ENCODE results near the gene ZNF76.

The ZNF76 gene

DNA sequence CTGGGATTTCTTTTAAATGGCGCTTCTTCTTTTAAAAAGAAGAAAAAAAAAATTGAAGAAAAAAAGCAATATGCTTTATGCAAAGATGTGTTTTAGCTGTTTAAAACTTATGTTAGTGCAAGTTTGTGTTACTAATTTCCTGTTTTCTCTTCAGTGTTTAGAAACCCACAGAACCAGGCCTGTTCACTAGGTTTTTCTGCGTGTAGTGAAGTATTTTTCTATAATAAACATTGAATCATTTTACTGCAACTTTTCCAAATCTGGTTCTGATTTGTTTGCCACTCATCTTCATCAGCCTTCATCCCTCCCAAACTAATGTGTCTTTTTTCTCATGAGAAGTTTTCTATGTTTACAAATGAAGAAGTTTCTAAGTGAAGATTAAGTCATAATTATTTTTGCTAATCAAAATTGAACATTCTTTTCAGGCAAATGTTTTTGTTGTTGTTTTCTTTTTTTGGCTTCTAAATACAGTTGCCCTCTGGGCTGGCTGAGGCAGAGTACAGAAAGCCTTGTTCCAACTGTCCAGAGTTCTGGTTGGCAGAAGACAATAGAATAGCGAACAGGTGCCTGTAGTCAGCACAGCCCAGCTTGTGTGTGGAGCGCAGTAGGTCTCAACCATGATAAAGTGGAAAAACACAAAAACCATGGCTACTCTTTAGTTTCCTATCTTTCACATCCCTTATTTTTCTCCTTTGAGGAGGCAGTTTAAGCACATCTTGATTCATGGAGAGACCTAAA, 14.5 kb downstream of the ZNF76 start:
- no peak for DNase-seq

DNA sequence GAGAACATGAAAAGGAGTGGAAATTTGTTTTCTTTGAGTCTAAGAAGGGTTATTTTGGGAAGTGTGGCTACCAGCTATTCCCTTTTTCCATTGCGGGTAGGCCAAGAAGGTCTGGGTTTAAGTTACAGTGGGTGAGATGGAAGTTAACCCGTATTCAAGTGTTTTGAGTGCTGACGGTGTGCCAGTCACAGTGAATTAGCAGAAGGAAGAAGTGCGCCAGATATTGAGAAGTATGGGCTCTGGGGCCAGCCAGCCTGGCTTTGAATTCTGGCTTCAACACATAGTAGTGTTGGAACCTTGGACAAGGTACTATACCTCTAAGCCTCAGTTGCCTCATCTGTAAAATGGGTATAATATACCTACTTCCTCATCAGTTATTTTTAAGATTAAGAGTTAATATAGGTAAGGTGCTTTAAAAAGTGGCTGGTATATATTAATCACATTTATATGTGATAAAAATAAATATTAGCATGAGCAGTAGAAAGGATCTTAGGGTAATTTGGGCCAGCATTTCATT, 16.3 kb downstream of the ZNF76 start:
- no peak for DNase-seq

DNA sequence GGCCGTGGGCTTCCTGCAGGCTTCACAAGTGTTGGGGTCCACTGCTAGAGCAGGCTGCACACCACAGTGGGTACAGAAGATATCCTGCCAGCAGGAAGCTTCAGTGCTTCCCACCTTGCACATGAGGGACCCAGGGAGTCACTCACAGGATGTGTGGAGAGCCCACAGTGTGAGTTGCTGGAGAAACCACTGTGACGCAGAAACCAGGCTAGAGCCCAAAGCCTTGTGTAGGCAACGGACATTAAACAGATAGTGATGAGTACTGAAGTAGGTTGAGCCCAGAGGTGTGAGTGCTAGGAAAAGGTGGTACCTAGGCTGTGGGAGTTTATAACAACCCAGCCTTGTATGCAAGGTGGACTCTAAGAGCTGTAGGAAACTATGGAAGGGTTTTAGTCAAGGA, 19.2 kb downstream of the ZNF76 start:
- no peak for DNase-seq

DNA sequence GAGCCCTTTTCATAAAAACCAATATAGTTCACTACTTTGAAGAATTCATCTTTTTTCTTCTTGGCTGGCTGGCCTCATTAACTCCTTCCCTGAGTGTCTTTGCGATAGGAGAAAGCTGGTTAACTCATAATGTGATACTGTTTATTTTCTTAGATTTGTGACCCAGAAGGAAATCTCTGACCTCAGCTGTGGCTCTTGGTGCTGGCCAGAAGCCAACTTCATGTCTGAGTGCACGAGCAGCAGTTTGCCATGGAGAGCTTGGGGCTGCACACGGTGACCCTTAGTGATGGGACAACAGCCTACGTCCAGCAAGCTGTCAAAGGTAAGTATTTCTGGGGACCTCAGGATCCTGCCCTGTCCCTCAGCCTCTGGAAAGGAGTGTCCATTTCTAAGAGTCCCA, 21.4 kb downstream of the ZNF76 start:
- DNase-seq, result no peak

- DNase-seq, result no peak
Measured at GRCh38 chr6:35282472-35282871, 22.9 kb downstream of the ZNF76 start.

- DNase-seq, result no peak
Measured at GRCh38 chr6:35283361-35283760, 23.8 kb downstream of the ZNF76 start.

GRCh38 chr6:35287671-35288396, 28.3 kb downstream of the ZNF76 start:
- DNase-seq, result no peak

DNA sequence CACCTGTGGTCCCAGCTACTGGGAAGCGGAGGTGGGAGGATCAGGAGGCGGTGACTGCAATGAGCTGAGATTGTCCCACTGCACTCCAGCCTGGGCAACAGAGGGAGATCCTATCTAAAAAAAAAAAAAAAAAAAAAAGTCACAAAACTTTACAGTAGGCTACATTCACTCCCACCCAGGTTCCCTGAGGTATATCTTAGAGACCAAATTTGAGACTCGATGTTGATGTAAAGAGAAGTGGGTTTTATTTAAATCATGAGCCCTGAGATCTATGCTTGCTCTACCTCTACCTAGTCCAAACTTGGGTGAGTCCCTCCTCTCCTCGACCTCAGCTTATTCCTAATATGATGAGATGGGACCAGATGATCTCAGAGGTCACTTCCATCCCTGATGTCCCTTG, 29.3 kb downstream of the ZNF76 start:
- DNase-seq, result no peak

GRCh38 chr6:35291491-35291890, 32.0 kb downstream of the ZNF76 start:
- no peak for DNase-seq

- no peak for DNase-seq
Measured at GRCh38 chr6:35292494-35292893, 33.0 kb downstream of the ZNF76 start.

GRCh38 chr6:35293681-35294080, 34.1 kb downstream of the ZNF76 start:
- DNase-seq, result no peak

GRCh38 chr6:35294308-35294945, 34.9 kb downstream of the ZNF76 start:
- DNase-seq, result peak; percentile 52

GRCh38 chr6:35295036-35295435, 35.5 kb downstream of the ZNF76 start:
- no peak for DNase-seq

DNA sequence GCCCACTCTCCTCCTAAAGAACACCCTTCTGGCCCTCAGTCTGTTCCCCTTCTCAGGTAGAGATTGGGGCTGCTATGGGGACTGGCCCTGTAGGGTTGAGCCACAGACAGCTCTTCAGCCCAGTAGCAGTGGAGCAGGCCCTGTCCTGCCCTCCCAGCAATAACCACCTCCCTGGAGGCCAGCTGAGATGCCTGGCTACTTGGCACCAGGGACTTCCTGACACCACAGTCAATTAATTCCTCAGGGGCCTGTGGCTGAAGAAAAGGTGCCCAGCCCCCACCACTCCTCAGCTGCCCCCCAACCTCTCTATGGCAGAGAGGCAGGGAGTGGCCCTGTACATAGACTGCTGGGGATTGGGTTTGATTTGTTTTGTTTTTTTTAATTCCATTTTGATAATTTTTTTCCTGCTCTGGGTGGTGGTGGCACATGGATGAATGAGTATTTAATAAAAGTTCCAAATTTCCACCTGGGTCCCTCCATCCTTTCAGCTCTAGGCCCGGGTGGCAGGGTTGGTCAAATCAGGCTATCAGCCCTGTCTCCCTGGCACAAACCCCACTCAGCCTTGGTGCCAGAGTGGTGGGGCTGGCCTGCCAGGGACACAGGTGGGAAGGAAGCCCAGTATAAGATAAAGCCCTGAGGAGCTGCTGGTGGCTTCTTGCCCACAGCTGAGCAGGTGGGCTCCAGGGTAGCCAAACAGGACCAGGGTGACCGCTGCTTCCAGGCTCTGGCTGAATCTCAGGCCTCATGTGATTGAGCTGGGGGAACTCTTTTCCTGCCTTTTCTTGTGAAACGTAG, 36.2 kb downstream of the ZNF76 start:
- DNase-seq, result no peak

DNA sequence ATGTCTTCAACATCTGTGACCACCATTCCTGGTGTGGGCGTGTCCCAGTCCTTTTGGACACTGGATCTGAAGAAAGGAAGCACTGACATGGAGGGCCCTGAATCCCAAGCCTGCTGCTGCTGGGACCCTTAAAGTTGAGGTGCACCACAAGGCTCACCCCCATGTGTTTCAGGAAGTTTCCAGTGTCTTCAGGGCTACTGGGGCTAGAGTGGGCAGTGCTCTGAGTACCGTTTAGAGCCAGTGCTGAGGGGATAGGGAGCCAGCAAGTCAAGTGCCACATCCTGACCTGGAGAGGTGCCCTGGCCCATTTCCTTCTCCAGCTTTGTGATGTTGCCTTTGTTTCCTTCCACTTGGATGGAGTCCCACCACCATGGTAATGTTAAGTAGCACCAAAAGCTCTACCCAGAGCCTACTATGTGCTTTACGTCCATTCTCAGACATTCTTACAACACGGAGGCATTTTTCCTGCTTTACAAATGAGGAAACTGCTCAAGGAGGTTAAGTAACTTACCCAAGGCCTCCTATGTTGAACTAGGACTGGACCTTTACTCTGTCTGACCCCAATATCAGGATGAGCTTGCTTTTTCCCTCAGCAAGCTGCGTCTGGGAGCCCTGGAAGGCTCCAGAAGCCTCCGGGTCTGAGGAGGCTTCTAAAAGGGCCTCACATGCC, 37.5 kb downstream of the ZNF76 start:
- DNase-seq, result no peak

DNA sequence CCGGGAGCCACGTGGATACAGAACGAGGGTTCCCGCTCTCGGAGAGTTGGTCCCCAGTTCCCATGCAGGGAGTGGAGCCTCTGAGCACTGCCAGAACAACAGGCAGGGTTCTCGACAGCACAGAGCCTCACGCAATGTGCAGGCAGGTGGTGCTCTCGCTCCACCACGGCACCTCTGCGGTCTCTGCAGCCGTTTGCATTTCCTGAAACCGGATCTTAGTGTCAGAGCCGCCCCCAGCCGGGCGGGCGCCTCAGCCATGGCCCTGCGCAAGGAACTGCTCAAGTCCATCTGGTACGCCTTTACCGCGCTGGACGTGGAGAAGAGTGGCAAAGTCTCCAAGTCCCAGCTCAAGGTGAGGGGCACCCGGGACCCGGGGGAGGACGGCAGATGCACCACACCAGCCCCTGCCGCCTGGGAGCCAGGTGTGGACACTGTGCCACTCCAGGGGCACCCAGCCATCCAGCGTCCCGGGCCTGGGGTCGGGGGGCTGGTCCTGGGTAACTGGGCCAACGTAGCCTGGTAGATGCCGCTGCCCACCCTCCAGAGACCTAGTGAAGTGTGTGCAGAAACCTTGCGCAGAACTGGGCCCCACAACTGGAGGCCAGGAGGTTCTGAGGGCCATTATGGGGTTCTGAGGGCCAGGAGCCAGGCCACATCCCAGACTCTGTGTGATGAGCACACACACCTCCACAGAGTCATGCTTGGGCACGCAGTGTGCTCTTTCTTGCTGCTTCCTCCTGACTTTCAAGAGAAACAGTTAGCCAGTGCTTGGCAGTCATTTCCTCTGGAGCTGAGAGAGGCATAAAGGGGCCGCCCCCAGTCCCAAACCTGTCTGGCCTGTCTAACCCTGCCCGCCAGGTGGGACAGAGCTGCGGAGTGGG, 38.3 kb downstream of the ZNF76 start, which contains the start of gene DEF6:
Gene DEF6, plus strand, starts transcription at position 218 of the 881 bp plus-strand sequence. Its CDS starts 39 bp downstream, at position 257.
- DNase-seq, result peak; percentile 90

- DNase-seq, result peak; percentile 26
Measured at GRCh38 chr6:35298625-35299140, 39.1 kb downstream of the ZNF76 start.

GRCh38 chr6:35299674-35300073, 40.1 kb downstream of the ZNF76 start:
- DNase-seq, result peak; percentile 50

DNA sequence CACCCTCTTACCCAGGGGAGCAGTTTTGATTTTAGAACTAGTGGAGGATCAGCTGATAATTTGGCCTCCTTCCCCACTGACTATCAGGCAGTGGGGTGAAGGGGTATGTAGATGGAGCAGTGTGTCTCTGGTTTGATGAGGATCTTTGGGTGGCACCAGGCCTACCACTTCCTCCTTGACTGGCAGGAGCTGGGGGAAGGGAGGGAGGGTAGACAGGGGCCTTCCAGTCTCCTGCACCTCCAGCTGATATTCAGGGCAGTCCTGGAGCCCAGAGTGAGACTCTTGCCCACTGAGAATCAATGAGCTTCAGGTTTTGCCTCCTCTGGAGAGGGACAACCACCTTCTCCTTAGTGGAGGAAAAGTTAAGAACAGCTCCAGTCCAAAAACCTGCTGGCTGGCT, 41.3 kb downstream of the ZNF76 start:
- DNase-seq, result peak; percentile 56

- peak; percentile 68 for DNase-seq
Measured at GRCh38 chr6:35302604-35303241, 43.2 kb downstream of the ZNF76 start.

Data from hematopoietic multipotent progenitor cell treated with erythropoietin and hydrocortisone succinate and interleukin-3 and kit ligand, for 8 days (in vitro differentiated cells).